Measurements from ENCODE around the gene PKLR. TPM values are rescaled to one million over a fixed set of nuclear protein-coding genes. Genes with fewer than 3 reads are reported as not detected.

PKLR gene
- total RNA-seq, 1 experiment from 2014 or later: 0.17 TPM

DNA sequence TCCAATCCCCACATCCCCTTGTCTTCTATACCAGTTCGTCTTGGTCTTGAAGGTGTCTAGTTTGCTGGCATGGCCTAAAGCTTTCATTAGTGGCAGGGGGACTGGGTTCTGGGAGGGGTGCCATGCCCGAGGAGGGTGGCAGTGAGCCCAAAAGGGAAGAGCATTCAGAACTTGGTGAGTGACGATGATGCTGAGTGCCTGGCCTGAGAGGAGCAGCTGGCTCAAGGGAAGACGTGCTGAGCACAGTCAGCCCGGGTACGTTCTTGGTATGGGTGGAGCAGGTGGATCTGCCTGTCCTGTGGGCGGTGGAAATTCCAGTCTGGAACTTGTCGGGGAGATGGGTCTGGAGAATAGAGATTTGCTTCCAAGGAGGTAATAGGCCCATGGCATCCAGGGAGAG, 12.0 kb upstream of the PKLR start (continued):
- TF ChIP-seq, protein P1, sequence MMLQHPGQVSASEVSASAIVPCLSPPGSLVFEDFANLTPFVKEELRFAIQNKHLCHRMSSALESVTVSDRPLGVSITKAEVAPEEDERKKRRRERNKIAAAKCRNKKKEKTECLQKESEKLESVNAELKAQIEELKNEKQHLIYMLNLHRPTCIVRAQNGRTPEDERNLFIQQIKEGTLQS (IDR thresholded peaks at IDR 0.05): no peak
- TF ChIP-seq FOSL1 (IDR thresholded peaks at IDR 0.05; ENCODE audit: low read depth) (no peak), SIN3A (IDR thresholded peaks at IDR 0.05; ENCODE audit: low read depth) (no peak), YY1 (IDR thresholded peaks at IDR 0.05; ENCODE audit: extremely low read depth, insufficient replicate concordance, low read depth, low read length) (no peak), JUND (IDR thresholded peaks at IDR 0.05) (no peak), EZH2 (IDR thresholded peaks at IDR 0.05) (no peak), EGR1 (IDR thresholded peaks at IDR 0.05; ENCODE audit: low read depth) (no peak), CBX3 (IDR thresholded peaks at IDR 0.05; ENCODE audit: low read depth) (no peak), ZNF274 (IDR thresholded peaks at IDR 0.05; ENCODE audit: low read depth, low read length) (no peak), POLR2A (IDR thresholded peaks at IDR 0.05; ENCODE audit: borderline replicate concordance, extremely low read depth, insufficient read depth, insufficient read length) (no peak)

DNA sequence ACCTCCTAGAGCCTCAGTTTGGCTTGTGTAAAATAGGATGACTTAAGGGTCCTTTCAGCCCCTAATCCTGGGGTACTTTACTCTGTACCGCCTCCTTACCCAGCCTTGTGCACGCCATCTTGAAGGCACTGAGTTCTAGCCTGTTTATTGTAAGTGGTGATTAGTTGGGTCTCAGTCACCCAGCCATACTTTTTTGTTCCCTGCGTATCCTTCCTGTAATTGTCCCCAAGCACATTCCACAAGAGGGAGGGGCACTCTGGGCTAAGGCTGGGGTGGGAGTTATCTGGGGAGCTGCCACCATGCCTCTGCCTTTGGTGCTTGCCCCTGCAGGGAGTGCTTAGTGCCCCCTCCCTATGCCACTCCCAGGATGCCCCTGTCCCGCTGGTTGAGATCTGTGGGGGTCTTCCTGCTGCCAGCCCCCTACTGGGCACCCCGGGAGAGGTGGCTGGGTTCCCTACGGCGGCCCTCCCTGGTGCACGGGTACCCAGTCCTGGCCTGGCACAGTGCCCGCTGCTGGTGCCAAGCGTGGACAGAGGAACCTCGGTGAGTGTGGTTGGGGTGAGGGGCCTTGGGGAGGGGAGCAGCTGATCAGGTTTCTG, 8.3 kb upstream of the PKLR start:
- Histone ChIP-seq H3K9me3 (ENCODE audit: control insufficient read depth in 1 of 2, insufficient read depth in 1 of 2, low read depth in 1 of 2, low read length in 2 of 2) (no peaks in the 10 kb centered on the region), H3K4me3 (replicated peaks in 1 of 2; ENCODE audit: low read depth in 1 of 2, low read length in 2 of 2) (peak overlapping the region; percentile 82 to 99), H3K79me2 (ENCODE audit: insufficient read depth, low read length) (peaks cover 47% of the 10 kb centered on the region), H3K4me1 (ENCODE audit: control insufficient read depth in 1 of 2, insufficient read depth in 2 of 2, low read length in 2 of 2) (peaks cover 8 to 26% of the 10 kb centered on the region in 2 experiments; a peak in 3 of 4 replicates), H2AFZ (ENCODE audit: low read depth, low read length, poor library complexity, severe bottlenecking) (no peak overlapping the region), H3K4me2 (ENCODE audit: low read length) (peak overlapping the region; percentile 89), H3K36me3 (ENCODE audit: control insufficient read depth in 1 of 2, insufficient read depth in 2 of 2, low read length in 2 of 2) (peaks cover 0 to 17% of the 10 kb centered on the region in 2 experiments; a peak in 2 of 4 replicates), H4K20me1 (ENCODE audit: insufficient read depth) (no peaks in the 10 kb centered on the region), H3K27me3 (ENCODE audit: insufficient read depth, low read length) (no peaks in the 10 kb centered on the region), H3K9ac (ENCODE audit: low read length) (peak overlapping the region; percentile 96), H3K27ac (ENCODE audit: low read depth, low read length) (peak overlapping the region; percentile 88), H3K9me2 (ENCODE audit: insufficient read depth) (no peaks in the 10 kb centered on the region)
- DNase-seq (ENCODE audit: low read depth, low spot score) (no peak), ATAC-seq (peak; percentile 6; the same call in 1 of the 2 replicates)
- ChIA-PET CTCF (no interaction called here), RAD21 (ENCODE audit: low non-redundant PET in 1 of 2, low total read pairs in 2 of 2, uncharacterized antibody in 2 of 2, unreplicated experiment in 2 of 2) (no interaction called here), POLR2A (no interaction called here)
- intact Hi-C loops (cut with micrococcal nuclease): loop anchor here (5.0 kb wide), 1 partner anchor 57 kb away; no protein-coding TSS in a partner anchor
- TF ChIP-seq, protein P2, sequence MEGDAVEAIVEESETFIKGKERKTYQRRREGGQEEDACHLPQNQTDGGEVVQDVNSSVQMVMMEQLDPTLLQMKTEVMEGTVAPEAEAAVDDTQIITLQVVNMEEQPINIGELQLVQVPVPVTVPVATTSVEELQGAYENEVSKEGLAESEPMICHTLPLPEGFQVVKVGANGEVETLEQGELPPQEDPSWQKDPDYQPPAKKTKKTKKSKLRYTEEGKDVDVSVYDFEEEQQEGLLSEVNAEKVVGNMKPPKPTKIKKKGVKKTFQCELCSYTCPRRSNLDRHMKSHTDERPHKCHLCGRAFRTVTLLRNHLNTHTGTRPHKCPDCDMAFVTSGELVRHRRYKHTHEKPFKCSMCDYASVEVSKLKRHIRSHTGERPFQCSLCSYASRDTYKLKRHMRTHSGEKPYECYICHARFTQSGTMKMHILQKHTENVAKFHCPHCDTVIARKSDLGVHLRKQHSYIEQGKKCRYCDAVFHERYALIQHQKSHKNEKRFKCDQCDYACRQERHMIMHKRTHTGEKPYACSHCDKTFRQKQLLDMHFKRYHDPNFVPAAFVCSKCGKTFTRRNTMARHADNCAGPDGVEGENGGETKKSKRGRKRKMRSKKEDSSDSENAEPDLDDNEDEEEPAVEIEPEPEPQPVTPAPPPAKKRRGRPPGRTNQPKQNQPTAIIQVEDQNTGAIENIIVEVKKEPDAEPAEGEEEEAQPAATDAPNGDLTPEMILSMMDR (IDR thresholded peaks at IDR 0.05 in 2 of 3, conservative IDR thresholded peaks at IDR 0.05 in 1 of 3; ENCODE audit: borderline replicate concordance in 1 of 3, insufficient read depth in 1 of 3, low read depth in 2 of 3, low read length in 2 of 3): no peak
- TF ChIP-seq YY1 (IDR thresholded peaks at IDR 0.05; ENCODE audit: extremely low read depth, insufficient replicate concordance, low read depth, low read length) (no peak), CEBPB (IDR thresholded peaks at IDR 0.05; ENCODE audit: low read depth) (no peak), FOSL1 (IDR thresholded peaks at IDR 0.05; ENCODE audit: low read depth) (no peak), RAD21 (IDR thresholded peaks at IDR 0.05; ENCODE audit: low read depth) (no peak), ZNF274 (IDR thresholded peaks at IDR 0.05; ENCODE audit: low read depth, low read length) (no peak), EZH2 (IDR thresholded peaks at IDR 0.05) (no peak)
- TF ChIP-seq, protein P3, sequence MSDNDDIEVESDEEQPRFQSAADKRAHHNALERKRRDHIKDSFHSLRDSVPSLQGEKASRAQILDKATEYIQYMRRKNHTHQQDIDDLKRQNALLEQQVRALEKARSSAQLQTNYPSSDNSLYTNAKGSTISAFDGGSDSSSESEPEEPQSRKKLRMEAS (IDR thresholded peaks at IDR 0.05): no peak
- TF ChIP-seq, protein P1 (IDR thresholded peaks at IDR 0.05): no peak
- TF ChIP-seq, protein P4, sequence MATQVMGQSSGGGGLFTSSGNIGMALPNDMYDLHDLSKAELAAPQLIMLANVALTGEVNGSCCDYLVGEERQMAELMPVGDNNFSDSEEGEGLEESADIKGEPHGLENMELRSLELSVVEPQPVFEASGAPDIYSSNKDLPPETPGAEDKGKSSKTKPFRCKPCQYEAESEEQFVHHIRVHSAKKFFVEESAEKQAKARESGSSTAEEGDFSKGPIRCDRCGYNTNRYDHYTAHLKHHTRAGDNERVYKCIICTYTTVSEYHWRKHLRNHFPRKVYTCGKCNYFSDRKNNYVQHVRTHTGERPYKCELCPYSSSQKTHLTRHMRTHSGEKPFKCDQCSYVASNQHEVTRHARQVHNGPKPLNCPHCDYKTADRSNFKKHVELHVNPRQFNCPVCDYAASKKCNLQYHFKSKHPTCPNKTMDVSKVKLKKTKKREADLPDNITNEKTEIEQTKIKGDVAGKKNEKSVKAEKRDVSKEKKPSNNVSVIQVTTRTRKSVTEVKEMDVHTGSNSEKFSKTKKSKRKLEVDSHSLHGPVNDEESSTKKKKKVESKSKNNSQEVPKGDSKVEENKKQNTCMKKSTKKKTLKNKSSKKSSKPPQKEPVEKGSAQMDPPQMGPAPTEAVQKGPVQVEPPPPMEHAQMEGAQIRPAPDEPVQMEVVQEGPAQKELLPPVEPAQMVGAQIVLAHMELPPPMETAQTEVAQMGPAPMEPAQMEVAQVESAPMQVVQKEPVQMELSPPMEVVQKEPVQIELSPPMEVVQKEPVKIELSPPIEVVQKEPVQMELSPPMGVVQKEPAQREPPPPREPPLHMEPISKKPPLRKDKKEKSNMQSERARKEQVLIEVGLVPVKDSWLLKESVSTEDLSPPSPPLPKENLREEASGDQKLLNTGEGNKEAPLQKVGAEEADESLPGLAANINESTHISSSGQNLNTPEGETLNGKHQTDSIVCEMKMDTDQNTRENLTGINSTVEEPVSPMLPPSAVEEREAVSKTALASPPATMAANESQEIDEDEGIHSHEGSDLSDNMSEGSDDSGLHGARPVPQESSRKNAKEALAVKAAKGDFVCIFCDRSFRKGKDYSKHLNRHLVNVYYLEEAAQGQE (IDR thresholded peaks at IDR 0.05; ENCODE audit: low read depth): no peak
- no TSS peak for BruUV-seq (replicated peaks)
